PC-9 (cell line): ENCODE data around the gene PDE3B. TPM values are rescaled to one million over a fixed set of nuclear protein-coding genes. Genes with fewer than 3 reads are reported as not detected.
"Not testable (repeated sequence)": the region's sequence is repeated elsewhere in the genome, so short reads cannot be mapped to it uniquely, and the experiment has no call there.

ENCODE experiments used
- BruUV-seq: library from RNA; stranded (reverse); fragments of 400-500 nt; replicated peaks from 2 replicates; lab custom pipeline; 2021; lab: Mats Ljungman, UMichigan
- CTCF ChIA-PET: fragments of 300-600 bp; sonication (Branson Sonifier 250); formaldehyde crosslinking; loops from one replicate; lab custom pipeline; 2022; ENCODE audit warnings: antibody characterized with exemption; lab: Charles Lee
- POLR2A ChIA-PET: fragments of 300-600 bp; sonication (Branson Sonifier 250); formaldehyde crosslinking; loops from one replicate; lab custom pipeline; 2022; ENCODE audit warnings: antibody characterized with exemption; ENCODE audit not compliant: unreplicated experiment; lab: Charles Lee
- DNase-seq, 2 experiments: peaks; one replicate each; pipeline versions ENCODE4 v3.0.0 to v3.0.0-alpha.2; 2015 to 2022; ENCODE audit warnings: mixed read lengths in 1 of 2
- H2AFZ ChIP-seq: fragments of 200-600 bp; sonication (generic); 2 replicates; pipeline ENCODE4 v1.8.1; 2017; ENCODE audit warnings: antibody characterized with exemption
- H3F3A ChIP-seq: fragments of 200-600 bp; sonication (generic); 2 replicates; pipeline ENCODE4 v1.8.1; 2017; ENCODE audit warnings: antibody characterized with exemption, mild to moderate bottlenecking, low read depth; ENCODE audit not compliant: insufficient read depth
- H3K27ac ChIP-seq: fragments of 200-600 bp; sonication (generic); 2 replicates; pipeline ENCODE4 v1.6.1; 2016; ENCODE audit warnings: mixed run types
- H3K27me3 ChIP-seq: fragments of 200-600 bp; sonication (generic); 2 replicates; pipeline ENCODE4 v1.6.1; 2016; ENCODE audit warnings: low read depth, mixed run types; ENCODE audit not compliant: insufficient read depth
- H3K36me3 ChIP-seq: fragments of 200-600 bp; sonication (generic); 2 replicates; pipeline ENCODE4 v1.6.1; 2016; ENCODE audit warnings: low read depth, mixed run types
- H3K4me1 ChIP-seq: fragments of 200-600 bp; sonication (generic); replicated peaks from 2 replicates; pipeline ENCODE4 v1.6.1; 2016; ENCODE audit warnings: mixed run types; ENCODE audit not compliant: insufficient read depth
- H3K4me2 ChIP-seq: fragments of 200-600 bp; sonication (generic); 2 replicates; pipeline ENCODE4 v1.6.1; 2017; ENCODE audit warnings: mixed run types
- H3K4me3 ChIP-seq: fragments of 200-600 bp; sonication (generic); 2 replicates; pipeline ENCODE4 v1.6.1; 2016; ENCODE audit warnings: mixed run types
- H3K79me2 ChIP-seq: fragments of 200-600 bp; sonication (generic); 2 replicates; pipeline ENCODE4 v1.6.1; 2017; ENCODE audit warnings: low read depth, mixed run types
- H3K9me2 ChIP-seq: fragments of 200-600 bp; sonication (generic); 2 replicates; pipeline ENCODE4 v1.8.1; 2017; ENCODE audit warnings: mild to moderate bottlenecking; ENCODE audit not compliant: insufficient read depth
- H3K9me3 ChIP-seq: fragments of 200-600 bp; sonication (generic); 2 replicates; pipeline ENCODE4 v1.8.1; 2016; ENCODE audit warnings: low read depth; ENCODE audit not compliant: insufficient read depth
- H4K20me1 ChIP-seq: fragments of 200-600 bp; sonication (generic); 2 replicates; pipeline ENCODE4 v1.8.1; 2017; ENCODE audit not compliant: insufficient read depth
- CTCF ChIP-seq: fragments of 200-600 bp; sonication (generic); conservative IDR thresholded peaks from 2 replicates; pipeline ENCODE4 v1.6.1; 2017; ENCODE audit warnings: mixed run types, antibody characterized with exemption, mild to moderate bottlenecking, moderate library complexity
- EZH2 ChIP-seq: fragments of 200-600 bp; sonication (generic); IDR thresholded peaks from 2 replicates; pipeline ENCODE4 v1.8.0; 2017; ENCODE audit warnings: antibody characterized with exemption, low read depth
- intact Hi-C: fragments of 100-400 bp; cut with micrococcal nuclease; formaldehyde crosslinking; loops from one replicate; pipeline ENCODE4 v1.10.0; 2022; ENCODE audit not compliant: unreplicated experiment
- total RNA-seq: library from RNA; stranded (reverse); gene quantifications from 2 replicates; pipeline ENCODE4 v1.2.3, GENCODE V29; 2021

Gene PDE3B
- total RNA-seq, 1 experiment from 2014 or later = not detected

- H3K9me3 ChIP-seq = no peaks in the 10 kb centered on the region
- H3K4me1 ChIP-seq = no peaks in the 10 kb centered on the region
- H3K36me3 ChIP-seq = no peaks in the 10 kb centered on the region
- POLR2A ChIA-PET = no interaction called here
- H4K20me1 ChIP-seq = no peaks in the 10 kb centered on the region
- no peak overlapping the region for H3K27ac ChIP-seq
- H3K4me2 ChIP-seq = no peak overlapping the region
- no peak overlapping the region for H2AFZ ChIP-seq
- H3K9me2 ChIP-seq = no peaks in the 10 kb centered on the region
- H3K4me3 ChIP-seq = no peak overlapping the region
- no TSS peak for BruUV-seq
- CTCF ChIA-PET = no interaction called here
- no peaks in the 10 kb centered on the region for H3K27me3 ChIP-seq
- no peaks in the 10 kb centered on the region for H3K79me2 ChIP-seq
- no peaks in the 10 kb centered on the region for H3F3A ChIP-seq
- TF ChIP-seq EZH2 (no peak), CTCF (no peak)
- DNase-seq = no peak
- intact Hi-C loops = no loop called here
Observed at GRCh38 chr11:14741195-14741594, 97.6 kb downstream of the PDE3B start.

GRCh38 chr11:14742849-14743559 is 99.4 kb downstream of the PDE3B start:
- H3K9me2 ChIP-seq = no peaks in the 10 kb centered on the region
- no peak for TF ChIP-seq EZH2
- TF ChIP-seq CTCF = no peak
- no peaks in the 10 kb centered on the region for H3K36me3 ChIP-seq
- H2AFZ ChIP-seq = no peak overlapping the region
- no peak overlapping the region for H3K4me3 ChIP-seq
- no TSS peak for BruUV-seq
- H3K79me2 ChIP-seq = no peaks in the 10 kb centered on the region
- H3K4me1 ChIP-seq = no peaks in the 10 kb centered on the region
- no peak overlapping the region for H3K27ac ChIP-seq
- H3K27me3 ChIP-seq = no peaks in the 10 kb centered on the region
- no peak for DNase-seq
- CTCF ChIA-PET = no interaction called here
- H3K4me2 ChIP-seq = no peak overlapping the region
- intact Hi-C loops = no loop called here
- H4K20me1 ChIP-seq = no peaks in the 10 kb centered on the region
- H3K9me3 ChIP-seq = no peaks in the 10 kb centered on the region
- POLR2A ChIA-PET = no interaction called here
- H3F3A ChIP-seq = no peaks in the 10 kb centered on the region

- H3K9me2 ChIP-seq, DNase-seq, H3K4me1 ChIP-seq, BruUV-seq, H3K79me2 ChIP-seq, H3K4me2 ChIP-seq, CTCF ChIA-PET, POLR2A ChIA-PET, H4K20me1 ChIP-seq, H3K4me3 ChIP-seq, intact Hi-C loops, H3F3A ChIP-seq, H3K9me3 ChIP-seq, H3K27me3 ChIP-seq, H2AFZ ChIP-seq, H3K36me3 ChIP-seq, H3K27ac ChIP-seq: not testable (repeated sequence)
Observed at GRCh38 chr11:14743667-14744066, 100.1 kb downstream of the PDE3B start.

GRCh38 chr11:14746857-14747395 is 103.3 kb downstream of the PDE3B start:
- DNase-seq = no peak
- no peak overlapping the region for H3K4me3 ChIP-seq
- H3K4me1 ChIP-seq = no peaks in the 10 kb centered on the region
- H2AFZ ChIP-seq = no peak overlapping the region
- H3K79me2 ChIP-seq = no peaks in the 10 kb centered on the region
- no peaks in the 10 kb centered on the region for H3K9me3 ChIP-seq
- no peaks in the 10 kb centered on the region for H4K20me1 ChIP-seq
- H3K4me2 ChIP-seq = no peak overlapping the region
- TF ChIP-seq CTCF = no peak
- TF ChIP-seq EZH2 = no peak
- no peaks in the 10 kb centered on the region for H3F3A ChIP-seq
- no TSS peak for BruUV-seq
- ChIA-PET CTCF (no interaction called here), POLR2A (no interaction called here)
- no peak overlapping the region for H3K27ac ChIP-seq
- intact Hi-C loops = no loop called here
- H3K27me3 ChIP-seq = no peaks in the 10 kb centered on the region
- H3K36me3 ChIP-seq = no peaks in the 10 kb centered on the region
- no peaks in the 10 kb centered on the region for H3K9me2 ChIP-seq
